Stomach smooth muscle (tissue), 2 donors: ENCODE results near the gene NRTN.
A peak's percentile ranks its signal among the peaks of the same experiment; 100 is the strongest.

Source experiments
- H3K27ac ChIP-seq: one replicate; pipeline ENCODE4 v1.7.0; 2013; ENCODE audit warnings: mild to moderate bottlenecking, low read length, inconsistent platforms
- H3K27me3 ChIP-seq, 2 donors: one replicate each; pipeline ENCODE4 v1.7.0; 2013; ENCODE audit warnings: low read length in 2 of 2; ENCODE audit not compliant: insufficient read depth in 2 of 2, control insufficient read depth in 1 of 2
- H3K36me3 ChIP-seq, 2 donors: one replicate each; pipeline ENCODE4 v1.7.0; 2013; ENCODE audit warnings: low read length in 2 of 2; ENCODE audit not compliant: control insufficient read depth in 2 of 2, insufficient read depth in 2 of 2
- H3K4me1 ChIP-seq: one replicate; pipeline ENCODE4 v1.7.0; 2013; ENCODE audit warnings: low read length; ENCODE audit not compliant: control insufficient read depth, insufficient read depth
- H3K4me3 ChIP-seq, 2 donors: one replicate each; pipeline ENCODE4 v1.7.0; 2013; ENCODE audit warnings: low read length in 2 of 2
- H3K9ac ChIP-seq, 2 donors: one replicate each; pipeline ENCODE4 v1.7.0; 2013; ENCODE audit warnings: low read length in 2 of 2, mild to moderate bottlenecking in 1 of 2
- H3K9me3 ChIP-seq, 2 donors: one replicate each; pipeline ENCODE4 v1.7.0; 2013; ENCODE audit warnings: low read length in 2 of 2; ENCODE audit not compliant: control insufficient read depth in 2 of 2
- donor health status: healthy.
- donor health status: Pancreatic carcinoma.

The NRTN gene

GRCh38 chr19:5817218-5817617, 12.4 kb downstream of the NRTN start:
- no peak overlapping the region for H3K27ac ChIP-seq
- no peaks in the 10 kb centered on the region for H3K9me3 ChIP-seq
- no peak overlapping the region for H3K4me3 ChIP-seq
- no peak overlapping the region for H3K9ac ChIP-seq
- H3K27me3 ChIP-seq = no peaks in the 10 kb centered on the region
- no peaks in the 10 kb centered on the region for H3K36me3 ChIP-seq
- peaks cover 10% of the 10 kb centered on the region for H3K4me1 ChIP-seq

DNA sequence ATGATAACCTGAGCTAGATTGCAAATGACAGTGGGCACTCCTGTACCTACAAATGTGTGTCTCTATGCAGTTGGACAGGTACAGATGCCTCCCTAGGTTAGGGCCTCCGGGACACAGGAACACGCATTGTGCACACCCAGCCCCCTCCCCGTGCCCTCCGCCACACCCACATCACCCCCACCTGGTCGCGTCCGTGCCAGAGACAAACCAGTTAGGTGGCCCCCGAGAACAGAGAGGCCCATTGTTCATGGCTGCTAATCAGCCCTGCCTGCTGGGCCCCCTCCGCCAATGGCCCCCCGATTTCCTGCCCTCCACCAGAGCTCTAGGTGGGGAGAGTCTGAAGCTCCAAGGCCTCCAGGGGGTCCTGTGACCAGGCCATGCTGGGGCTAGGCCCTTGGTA, 13.7 kb downstream of the NRTN start:
- no peaks in the 10 kb centered on the region for H3K27me3 ChIP-seq
- no peaks in the 10 kb centered on the region for H3K36me3 ChIP-seq
- no peak overlapping the region for H3K9ac ChIP-seq

GRCh38 chr19:5820785-5821184, 15.9 kb downstream of the NRTN start:
- Histone ChIP-seq H3K36me3 (no peaks in the 10 kb centered on the region), H3K9ac (no peak overlapping the region), H3K27ac (no peak overlapping the region), H3K4me1 (peaks cover 14% of the 10 kb centered on the region), H3K4me3 (no peak overlapping the region), H3K27me3 (no peaks in the 10 kb centered on the region), H3K9me3 (no peaks in the 10 kb centered on the region)

More for the DNA sequence above, 13.7 kb downstream of the NRTN start:
- no peak overlapping the region for H3K27ac ChIP-seq
- H3K9me3 ChIP-seq = no peaks in the 10 kb centered on the region
- no peak overlapping the region for H3K4me3 ChIP-seq
- H3K4me1 ChIP-seq = peaks cover 14% of the 10 kb centered on the region

GRCh38 chr19:5821521-5822180, 16.8 kb downstream of the NRTN start:
- H3K9ac ChIP-seq = no peak overlapping the region

GRCh38 chr19:5822181-5822844, 17.4 kb downstream of the NRTN start:
- Histone ChIP-seq H3K4me3 (peak overlapping the region in 1 of 2 donors; percentile 15), H3K9me3 (no peaks in the 10 kb centered on the region), H3K36me3 (no peaks in the 10 kb centered on the region), H3K27me3 (no peaks in the 10 kb centered on the region), H3K4me1 (peaks cover 27% of the 10 kb centered on the region), H3K27ac (no peak overlapping the region), H3K9ac (no peak overlapping the region)

More at GRCh38 chr19:5821521-5822180, 16.8 kb downstream of the NRTN start:
- Histone ChIP-seq H3K27ac (no peak overlapping the region), H3K4me3 (peak overlapping the region in 1 of 2 donors; percentile 15), H3K36me3 (no peaks in the 10 kb centered on the region), H3K27me3 (no peaks in the 10 kb centered on the region), H3K9me3 (no peaks in the 10 kb centered on the region), H3K4me1 (peaks cover 20% of the 10 kb centered on the region)

DNA sequence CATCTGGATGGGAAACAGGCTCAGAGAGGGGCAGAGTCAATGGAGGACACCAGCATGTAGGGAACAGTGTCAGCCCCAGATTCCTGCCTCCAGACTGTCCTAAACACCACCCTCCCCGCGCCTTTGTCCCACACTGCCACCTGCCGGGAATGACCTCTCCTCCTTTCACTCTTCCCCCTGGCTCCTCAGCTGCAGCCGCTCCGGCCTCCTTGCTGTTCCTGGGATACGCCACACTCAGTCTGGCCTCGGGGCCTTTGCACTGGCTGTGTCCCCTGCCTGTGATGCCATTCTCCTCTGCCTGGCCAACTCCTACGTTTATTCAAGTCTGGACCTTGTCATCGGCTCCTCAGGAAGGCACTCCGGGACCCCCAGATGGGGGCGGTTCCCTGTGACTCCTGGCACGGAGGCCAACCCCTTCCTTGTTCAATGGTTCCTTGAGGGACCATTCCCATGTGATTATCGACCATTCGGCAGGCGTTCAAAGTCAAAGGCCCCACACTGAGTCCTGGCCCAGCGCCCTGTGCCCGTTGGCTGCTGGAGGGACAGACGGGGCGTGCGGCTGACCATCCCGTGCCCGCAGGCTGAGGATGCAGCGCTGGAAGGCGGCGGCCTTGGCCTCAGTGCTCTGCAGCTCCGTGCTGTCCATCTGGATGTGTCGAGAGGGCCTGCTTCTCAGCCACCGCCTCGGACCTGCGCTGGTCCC, 18.9 kb downstream of the NRTN start:
- no peaks in the 10 kb centered on the region for H3K9me3 ChIP-seq
- no peaks in the 10 kb centered on the region for H3K27me3 ChIP-seq
- no peaks in the 10 kb centered on the region for H3K36me3 ChIP-seq
- H3K9ac ChIP-seq = no peak overlapping the region
- peaks cover 39% of the 10 kb centered on the region for H3K4me1 ChIP-seq
- no peak overlapping the region for H3K4me3 ChIP-seq
- H3K27ac ChIP-seq = no peak overlapping the region

DNA sequence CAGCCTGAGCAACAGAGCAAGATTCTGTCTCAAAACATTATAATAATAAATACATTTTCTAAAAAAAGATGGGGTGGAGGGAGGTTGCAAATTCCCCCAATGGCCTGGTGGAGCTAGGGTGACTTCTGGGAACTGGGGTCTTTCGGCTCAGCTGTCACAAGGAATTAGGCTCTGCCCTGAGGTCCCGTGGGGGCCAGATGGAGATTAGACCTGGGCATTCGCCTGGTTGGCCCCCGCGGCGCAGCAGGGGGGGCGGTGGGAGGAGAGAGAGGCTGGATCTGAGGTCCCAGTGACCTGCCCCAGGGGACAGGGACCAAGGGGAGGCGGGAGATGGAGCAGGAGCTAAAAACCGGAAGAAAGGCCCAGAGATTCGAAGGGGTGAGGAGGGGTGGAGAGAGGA, 19.9 kb downstream of the NRTN start:
- Histone ChIP-seq H3K36me3 (no peaks in the 10 kb centered on the region), H3K4me3 (no peak overlapping the region), H3K4me1 (peaks cover 49% of the 10 kb centered on the region), H3K27me3 (no peaks in the 10 kb centered on the region), H3K27ac (no peak overlapping the region), H3K9me3 (no peaks in the 10 kb centered on the region), H3K9ac (no peak overlapping the region)

DNA sequence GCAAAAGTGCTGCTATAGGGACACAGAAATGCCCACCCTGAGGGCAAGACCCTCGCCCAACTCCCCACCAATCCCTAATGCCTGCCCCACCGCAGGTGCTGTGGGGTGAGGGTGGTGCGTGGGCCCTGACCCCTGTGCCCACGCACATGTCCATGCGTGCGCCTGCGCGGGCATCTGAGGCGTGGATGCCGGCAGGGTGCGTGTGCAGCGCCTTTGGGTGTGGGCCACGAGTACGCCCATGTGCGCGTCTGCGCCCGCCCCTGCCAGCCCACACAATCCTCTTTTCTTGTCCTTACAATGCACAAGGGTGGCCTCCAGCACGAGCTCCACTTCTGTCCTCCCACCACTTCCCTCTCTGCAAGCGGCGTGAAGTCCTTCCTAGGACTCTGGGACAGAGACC, 20.3 kb downstream of the NRTN start:
- Histone ChIP-seq H3K27ac (no peak overlapping the region), H3K27me3 (no peaks in the 10 kb centered on the region), H3K36me3 (no peaks in the 10 kb centered on the region), H3K9me3 (no peaks in the 10 kb centered on the region), H3K9ac (no peak overlapping the region), H3K4me1 (peaks cover 51% of the 10 kb centered on the region), H3K4me3 (no peak overlapping the region)

- peaks cover 46% of the 10 kb centered on the region for H3K4me1 ChIP-seq
- peak overlapping the region; percentile 66 for H3K27ac ChIP-seq
- H3K27me3 ChIP-seq = no peaks in the 10 kb centered on the region
- H3K9me3 ChIP-seq = no peaks in the 10 kb centered on the region
- peak overlapping the region in 1 of 2 donors; percentile 40 for H3K4me3 ChIP-seq
- H3K36me3 ChIP-seq = no peaks in the 10 kb centered on the region
- H3K9ac ChIP-seq = peak overlapping the region in 1 of 2 donors; percentile 49
Observed at GRCh38 chr19:5826531-5827341, 21.9 kb downstream of the NRTN start.

- no peak overlapping the region for H3K9ac ChIP-seq
- peak overlapping the region in 1 of 2 donors; percentile 74 for H3K4me3 ChIP-seq
- H3K9me3 ChIP-seq = no peaks in the 10 kb centered on the region
- no peaks in the 10 kb centered on the region for H3K27me3 ChIP-seq
- no peaks in the 10 kb centered on the region for H3K36me3 ChIP-seq
- H3K27ac ChIP-seq = peak overlapping the region; percentile 66
- H3K4me1 ChIP-seq = peaks cover 40% of the 10 kb centered on the region
Observed at GRCh38 chr19:5827342-5827890, 22.5 kb downstream of the NRTN start.
